ENCODE data around the gene KL. TPM values are rescaled to one million over a fixed set of nuclear protein-coding genes. Genes with fewer than 3 reads are reported as not detected.

Gene KL
- total RNA-seq, 1 donor from 2014 or later, result 1.2 TPM

DNA sequence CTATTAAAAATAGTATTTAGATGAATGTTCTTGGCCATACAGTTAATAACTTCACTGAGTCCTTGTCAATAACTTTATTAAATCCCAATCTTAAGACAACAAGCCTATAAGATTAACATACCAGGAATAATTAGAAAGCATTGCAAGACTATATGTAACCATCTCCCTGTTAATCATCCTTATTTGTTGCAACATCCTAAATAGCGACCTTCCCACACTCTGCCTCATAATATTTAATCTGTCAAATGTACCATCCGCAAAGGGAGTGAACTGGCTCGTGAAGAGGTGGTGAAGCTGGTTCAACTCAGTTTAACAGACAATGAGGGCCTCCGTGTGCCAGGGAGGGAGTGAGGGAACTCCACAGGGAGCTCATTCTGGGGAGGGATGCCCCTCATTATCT lies 33.9 kb downstream of the KL start:
- H3K27ac ChIP-seq (replicated peaks), result no peak overlapping the region
- no peak overlapping the region for H3K4me3 ChIP-seq
- H3K4me1 ChIP-seq, result peaks cover 22% of the 10 kb centered on the region
- TF ChIP-seq, protein P1, sequence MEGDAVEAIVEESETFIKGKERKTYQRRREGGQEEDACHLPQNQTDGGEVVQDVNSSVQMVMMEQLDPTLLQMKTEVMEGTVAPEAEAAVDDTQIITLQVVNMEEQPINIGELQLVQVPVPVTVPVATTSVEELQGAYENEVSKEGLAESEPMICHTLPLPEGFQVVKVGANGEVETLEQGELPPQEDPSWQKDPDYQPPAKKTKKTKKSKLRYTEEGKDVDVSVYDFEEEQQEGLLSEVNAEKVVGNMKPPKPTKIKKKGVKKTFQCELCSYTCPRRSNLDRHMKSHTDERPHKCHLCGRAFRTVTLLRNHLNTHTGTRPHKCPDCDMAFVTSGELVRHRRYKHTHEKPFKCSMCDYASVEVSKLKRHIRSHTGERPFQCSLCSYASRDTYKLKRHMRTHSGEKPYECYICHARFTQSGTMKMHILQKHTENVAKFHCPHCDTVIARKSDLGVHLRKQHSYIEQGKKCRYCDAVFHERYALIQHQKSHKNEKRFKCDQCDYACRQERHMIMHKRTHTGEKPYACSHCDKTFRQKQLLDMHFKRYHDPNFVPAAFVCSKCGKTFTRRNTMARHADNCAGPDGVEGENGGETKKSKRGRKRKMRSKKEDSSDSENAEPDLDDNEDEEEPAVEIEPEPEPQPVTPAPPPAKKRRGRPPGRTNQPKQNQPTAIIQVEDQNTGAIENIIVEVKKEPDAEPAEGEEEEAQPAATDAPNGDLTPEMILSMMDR (IDR thresholded peaks at IDR 0.05; ENCODE audit: borderline replicate concordance), result no peak
- H3K9me3 ChIP-seq (replicated peaks), result no peaks in the 10 kb centered on the region
- no peak for DNase-seq
- intact Hi-C loops (cut with micrococcal nuclease), result no loop called here
- H3K27me3 ChIP-seq (ENCODE audit: low read depth), result no peaks in the 10 kb centered on the region
- no peaks in the 10 kb centered on the region for H3K36me3 ChIP-seq

DNA sequence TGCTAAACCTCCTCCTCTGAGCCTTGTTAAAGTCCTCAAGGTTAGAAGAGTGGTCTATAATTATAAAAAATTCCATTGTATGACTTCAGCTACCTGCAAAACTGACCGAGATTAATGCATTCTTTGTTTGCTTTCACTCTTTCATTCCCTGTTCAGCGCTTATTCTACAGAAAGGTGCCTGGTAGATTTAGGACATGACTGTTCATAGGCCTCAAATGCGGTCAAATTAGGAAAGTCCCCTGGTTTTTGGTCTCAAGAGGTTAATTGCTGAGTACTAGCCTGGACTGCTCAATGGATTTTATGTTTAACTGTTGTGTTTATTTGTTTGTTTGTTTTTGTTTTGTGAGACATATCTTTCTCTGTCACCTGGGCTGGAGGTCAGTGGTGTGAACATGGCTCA lies 35.4 kb downstream of the KL start:
- Histone ChIP-seq H3K27me3 (ENCODE audit: low read depth) (no peaks in the 10 kb centered on the region), H3K4me1 (peaks cover 14% of the 10 kb centered on the region), H3K4me3 (no peak overlapping the region), H3K27ac (replicated peaks) (no peak overlapping the region), H3K36me3 (no peaks in the 10 kb centered on the region), H3K9me3 (replicated peaks) (no peaks in the 10 kb centered on the region)
- TF ChIP-seq, protein P1 (IDR thresholded peaks at IDR 0.05; ENCODE audit: borderline replicate concordance), result no peak
- DNase-seq, result no peak
- intact Hi-C loops (cut with micrococcal nuclease), result no loop called here

DNA sequence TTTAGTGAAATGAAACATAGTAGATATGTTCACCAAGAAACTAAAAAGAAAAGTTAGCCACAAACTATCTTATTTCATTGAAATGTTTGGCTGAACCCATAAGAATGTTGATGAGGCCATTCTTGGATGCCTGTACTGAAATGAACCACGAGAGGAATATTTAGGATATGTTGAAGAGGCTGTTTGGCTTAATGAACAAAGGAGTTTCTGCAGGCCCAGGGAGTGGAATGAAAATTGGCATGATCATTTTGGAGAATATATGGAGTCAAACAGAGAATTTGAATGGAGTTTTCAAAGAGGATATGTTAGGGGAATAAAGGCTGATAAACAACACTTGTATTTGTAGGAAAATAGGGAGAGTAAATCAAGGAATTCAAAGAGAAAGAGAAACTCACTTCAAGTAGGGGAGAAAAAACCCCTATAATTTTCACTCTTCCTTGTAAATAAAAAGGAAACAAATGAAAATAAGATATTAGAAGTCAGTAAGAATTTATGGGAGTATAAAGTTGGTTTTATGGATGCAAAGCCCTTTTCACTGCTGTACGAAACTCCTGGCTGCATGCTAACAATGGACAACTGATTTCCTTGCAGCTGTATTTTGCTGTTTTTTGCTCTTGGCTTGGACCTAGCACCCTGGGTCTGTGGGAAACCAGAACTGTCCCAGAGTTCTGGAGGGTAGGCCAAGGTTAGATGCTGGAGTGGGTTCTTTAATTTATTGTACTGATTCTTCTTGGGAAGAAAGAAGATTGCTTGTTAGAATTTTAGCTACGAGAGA lies 36.5 kb downstream of the KL start:
- no peaks in the 10 kb centered on the region for H3K27me3 ChIP-seq (ENCODE audit: low read depth)
- DNase-seq, result no peak
- TF ChIP-seq, protein P1 (IDR thresholded peaks at IDR 0.05; ENCODE audit: borderline replicate concordance), result no peak
- no peaks in the 10 kb centered on the region for H3K36me3 ChIP-seq
- no peaks in the 10 kb centered on the region for H3K9me3 ChIP-seq (replicated peaks)
- peaks cover 22% of the 10 kb centered on the region for H3K4me1 ChIP-seq
- peak overlapping the region; percentile 55 for H3K27ac ChIP-seq (replicated peaks)
- intact Hi-C loops (cut with micrococcal nuclease), result no loop called here
- H3K4me3 ChIP-seq, result no peak overlapping the region

DNA sequence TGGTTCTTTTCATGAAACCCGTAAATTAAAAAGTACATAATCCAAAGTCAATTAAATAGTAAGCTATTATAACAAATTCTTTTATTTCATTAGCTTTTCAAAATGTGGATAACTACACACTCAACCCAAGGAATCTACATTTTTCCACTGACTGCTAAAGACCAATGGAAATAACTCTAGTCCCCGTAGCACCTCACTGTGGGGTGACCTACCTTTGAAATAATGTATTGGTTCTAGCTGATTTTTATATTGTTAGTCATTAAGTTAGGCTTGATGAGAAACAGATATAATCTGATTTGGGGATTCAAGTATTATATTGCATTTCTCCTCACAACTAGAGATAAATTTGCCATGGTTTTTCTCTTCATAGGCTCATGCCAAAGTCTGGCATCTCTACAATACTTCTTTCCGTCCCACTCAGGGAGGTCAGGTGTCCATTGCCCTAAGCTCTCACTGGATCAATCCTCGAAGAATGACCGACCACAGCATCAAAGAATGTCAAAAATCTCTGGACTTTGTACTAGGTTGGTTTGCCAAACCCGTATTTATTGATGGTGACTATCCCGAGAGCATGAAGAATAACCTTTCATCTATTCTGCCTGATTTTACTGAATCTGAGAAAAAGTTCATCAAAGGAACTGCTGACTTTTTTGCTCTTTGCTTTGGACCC lies 37.3 kb downstream of the KL start:
- TF ChIP-seq, protein P1 (IDR thresholded peaks at IDR 0.05; ENCODE audit: borderline replicate concordance), result no peak
- Histone ChIP-seq H3K27ac (replicated peaks) (peak overlapping the region; percentile 55), H3K36me3 (no peaks in the 10 kb centered on the region), H3K9me3 (replicated peaks) (no peaks in the 10 kb centered on the region), H3K4me1 (peaks cover 31% of the 10 kb centered on the region), H3K27me3 (ENCODE audit: low read depth) (no peaks in the 10 kb centered on the region), H3K4me3 (no peak overlapping the region)
- DNase-seq, result no peak
- intact Hi-C loops (cut with micrococcal nuclease), result no loop called here

DNA sequence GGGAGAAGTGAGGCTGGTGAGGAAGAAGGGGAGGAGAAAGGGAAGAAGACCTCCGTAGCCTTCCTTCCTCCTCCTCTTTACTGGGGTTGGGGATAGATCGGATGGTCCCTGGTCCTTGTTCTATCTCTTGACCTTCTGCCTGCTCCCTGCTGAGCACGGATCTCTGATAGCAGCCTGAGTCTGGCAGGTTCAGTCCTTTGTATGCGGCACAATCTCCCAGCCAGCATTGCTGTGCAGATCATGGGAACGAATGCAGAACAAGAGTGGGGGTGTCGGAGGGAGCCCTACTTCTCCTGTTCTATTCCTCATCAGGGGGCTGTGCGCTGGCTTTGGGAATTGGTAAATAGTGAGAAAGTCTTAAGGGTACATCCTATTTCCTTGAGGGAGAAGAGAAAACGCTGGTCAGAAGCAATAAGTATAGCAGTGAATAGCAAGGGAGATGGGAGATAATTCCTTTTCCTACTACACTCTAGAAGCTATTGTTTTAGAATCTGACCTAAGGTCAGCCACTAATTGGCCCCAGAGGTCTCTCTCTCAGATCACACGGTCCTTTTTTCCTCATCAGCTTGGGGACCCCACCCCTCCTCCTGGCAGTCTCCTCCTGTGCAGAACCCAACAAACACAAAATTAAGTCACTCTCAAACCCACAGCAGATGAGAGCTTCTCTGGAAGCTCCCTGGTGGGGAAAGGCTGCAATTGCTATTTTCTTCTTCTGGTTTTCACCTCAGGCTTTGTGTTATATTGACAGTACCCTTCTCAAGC lies 41.0 kb downstream of the KL start:
- Histone ChIP-seq H3K36me3 (no peaks in the 10 kb centered on the region), H3K9me3 (replicated peaks) (no peaks in the 10 kb centered on the region), H3K27me3 (ENCODE audit: low read depth) (no peaks in the 10 kb centered on the region), H3K4me1 (peaks cover 37% of the 10 kb centered on the region), H3K4me3 (peak overlapping the region; percentile 42), H3K27ac (replicated peaks) (peak overlapping the region; percentile 72)
- DNase-seq, result no peak
- TF ChIP-seq, protein P1 (IDR thresholded peaks at IDR 0.05; ENCODE audit: borderline replicate concordance), result peak; percentile 62
- intact Hi-C loops (cut with micrococcal nuclease), result no loop called here
